ENCODE results near the gene ADCYAP1R1. TPM values are rescaled to one million over a fixed set of nuclear protein-coding genes. Genes with fewer than 3 reads are reported as not detected.

ADCYAP1R1 gene
- polyA plus RNA-seq, 3 donors: not detected

GRCh38 chr7:31082017-31082416 is 29.9 kb downstream of the ADCYAP1R1 start:
- H3K9me3 ChIP-seq (replicated peaks in 1 of 2; ENCODE audit: control insufficient read depth in 1 of 2, insufficient read depth in 1 of 2, low read length in 2 of 2): no peaks in the 10 kb centered on the region
- H3K27ac ChIP-seq (ENCODE audit: low read depth in 1 of 2, low read length in 2 of 2): no peak overlapping the region
- Mint-ChIP-seq H3K27ac (no peak overlapping the region), H3K4me3 (no peak overlapping the region), H3K36me3 (no peaks in the 10 kb centered on the region), H3K9me3 (no peaks in the 10 kb centered on the region), H3K4me1 (peaks cover 3% of the 10 kb centered on the region), H3K27me3 (ENCODE audit: low read depth in 3 of 3) (peaks cover 6 to 21% (median 10%) of the 10 kb centered on the region in 3 donors)
- H3K9ac ChIP-seq (ENCODE audit: insufficient read depth, low read length, poor library complexity, severe bottlenecking): no peak overlapping the region
- no peaks in the 10 kb centered on the region for H3K27me3 ChIP-seq (ENCODE audit: control insufficient read depth in 2 of 2, insufficient read depth in 2 of 2, low read length in 2 of 2)
- H3K4me2 ChIP-seq (replicated peaks; ENCODE audit: extremely low read depth, low read length, poor library complexity, severe bottlenecking): no peak overlapping the region
- H2AFZ ChIP-seq (ENCODE audit: insufficient read depth, low read depth, low read length, poor library complexity, severe bottlenecking): no peak overlapping the region
- no peak for TF ChIP-seq CTCF (IDR thresholded peaks at IDR 0.05)
- H3K79me2 ChIP-seq (ENCODE audit: insufficient read depth, low read length): no peaks in the 10 kb centered on the region
- H3K36me3 ChIP-seq (replicated peaks in 1 of 2; ENCODE audit: control insufficient read depth in 1 of 2, insufficient read depth in 2 of 2, low read length in 2 of 2): no peaks in the 10 kb centered on the region
- WGBS (ENCODE audit: insufficient coverage): 16% methylated on average over 9 of the region's 12 CpGs
- H3K4me3 ChIP-seq (replicated peaks in 1 of 3; ENCODE audit: low read depth in 2 of 3, low read length in 3 of 3): no peak overlapping the region
- no peaks in the 10 kb centered on the region for H4K20me1 ChIP-seq (ENCODE audit: insufficient read depth, low read length)
- intact Hi-C loops (cut with micrococcal nuclease): no loop called here
- DNase-seq: no peak
- no peaks in the 10 kb centered on the region for H3K4me1 ChIP-seq (ENCODE audit: control insufficient read depth in 1 of 2, insufficient read depth in 2 of 2, low read length in 2 of 2)

DNA sequence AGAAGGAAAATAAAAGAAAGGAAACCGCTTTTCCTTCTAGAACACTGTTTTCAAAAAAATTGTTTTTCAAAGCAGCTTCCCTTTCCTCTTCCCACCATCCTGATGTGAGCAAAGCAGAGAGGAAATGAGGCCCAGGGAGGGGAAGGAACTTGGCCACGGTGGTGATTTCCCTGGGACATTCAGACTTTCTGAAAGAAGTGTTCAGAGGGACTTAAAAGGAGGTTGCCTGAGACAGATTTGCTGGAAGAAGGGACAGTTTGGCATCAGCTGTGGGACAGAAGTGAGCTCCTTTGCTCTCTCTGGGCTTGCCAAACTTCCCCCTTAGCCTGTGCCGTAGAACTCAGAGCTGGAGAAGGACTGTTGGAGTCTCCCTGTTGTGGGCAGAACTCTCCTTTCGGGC is 30.3 kb downstream of the ADCYAP1R1 start:
- 43% methylated on average over 3 of the region's 4 CpGs for WGBS (ENCODE audit: insufficient coverage)
- no peaks in the 10 kb centered on the region for H3K27me3 ChIP-seq (ENCODE audit: control insufficient read depth in 2 of 2, insufficient read depth in 2 of 2, low read length in 2 of 2)
- TF ChIP-seq CTCF (IDR thresholded peaks at IDR 0.05): no peak
- peaks cover 3% of the 10 kb centered on the region for H3K4me1 Mint-ChIP-seq
- H3K4me2 ChIP-seq (replicated peaks; ENCODE audit: extremely low read depth, low read length, poor library complexity, severe bottlenecking): no peak overlapping the region
- intact Hi-C loops (cut with micrococcal nuclease): no loop called here
- H3K36me3 Mint-ChIP-seq: no peaks in the 10 kb centered on the region
- no peak for DNase-seq
- H3K79me2 ChIP-seq (ENCODE audit: insufficient read depth, low read length): no peaks in the 10 kb centered on the region
- H3K27me3 Mint-ChIP-seq (ENCODE audit: low read depth in 3 of 3): peaks cover 6 to 21% (median 10%) of the 10 kb centered on the region in 3 donors
- H3K36me3 ChIP-seq (replicated peaks in 1 of 2; ENCODE audit: control insufficient read depth in 1 of 2, insufficient read depth in 2 of 2, low read length in 2 of 2): no peaks in the 10 kb centered on the region
- no peak overlapping the region for H3K27ac ChIP-seq (ENCODE audit: low read depth in 1 of 2, low read length in 2 of 2)
- no peak overlapping the region for H3K27ac Mint-ChIP-seq
- H4K20me1 ChIP-seq (ENCODE audit: insufficient read depth, low read length): no peaks in the 10 kb centered on the region
- H3K4me1 ChIP-seq (ENCODE audit: control insufficient read depth in 1 of 2, insufficient read depth in 2 of 2, low read length in 2 of 2): no peaks in the 10 kb centered on the region
- H3K4me3 Mint-ChIP-seq: no peak overlapping the region
- H3K9me3 ChIP-seq (replicated peaks in 1 of 2; ENCODE audit: control insufficient read depth in 1 of 2, insufficient read depth in 1 of 2, low read length in 2 of 2): no peaks in the 10 kb centered on the region
- no peaks in the 10 kb centered on the region for H3K9me3 Mint-ChIP-seq
- no peak overlapping the region for H3K9ac ChIP-seq (ENCODE audit: insufficient read depth, low read length, poor library complexity, severe bottlenecking)
- no peak overlapping the region for H3K4me3 ChIP-seq (replicated peaks in 1 of 3; ENCODE audit: low read depth in 2 of 3, low read length in 3 of 3)
- H2AFZ ChIP-seq (ENCODE audit: insufficient read depth, low read depth, low read length, poor library complexity, severe bottlenecking): no peak overlapping the region
